ENCODE data around the gene ANGPTL8. TPM values are rescaled to one million over a fixed set of nuclear protein-coding genes. Genes with fewer than 3 reads are reported as not detected.

Gene ANGPTL8
- total RNA-seq (not detected in 2 replicates), polyA plus RNA-seq (not detected in 2 replicates), polyA minus RNA-seq (not detected in 2 replicates), Bru-seq, nascent RNA (not detected), BruChase-seq, experiment 1, labeled RNA remaining after a 6-hour chase (not detected), BruChase-seq, experiment 2, labeled RNA remaining after a 2-hour chase (not detected)
- polyA plus RNA-seq (2011; cell fraction: cytosol; rRNA removed) = not detected in 2 replicates
- not detected in 2 replicates for polyA plus RNA-seq (2011; cell fraction: nucleus; rRNA removed)
- not detected in 2 replicates for polyA plus RNA-seq (2012)
- polyA minus RNA-seq (2011; cell fraction: cytosol; rRNA and poly(A)+ RNA removed) = not detected
- polyA minus RNA-seq (2011; cell fraction: nucleus; rRNA and poly(A)+ RNA removed) = not detected in 2 replicates
- long read RNA-seq = 0 reads

GRCh38 chr19:11239377-11240000 lies at the start of gene ANGPTL8:
Gene ANGPTL8, plus strand, starts transcription at chr19:11239619. Its CDS starts 19 bp downstream, at chr19:11239638.
- dilution Hi-C loops (cut with MboI; ENCODE audit: extremely low pct_ligation_motif_present, low sequenced_read_pairs) = no loop called here
- Histone ChIP-seq H3K79me2 (ENCODE audit: control insufficient read depth, insufficient read depth, low read length) (no peaks in the 10 kb centered on the region), H3K27ac (ENCODE audit: insufficient read depth, low read depth, low read length) (no peak within 1 kb of the TSS), H3K4me2 (ENCODE audit: insufficient read depth, low read length) (no peak within 1 kb of the TSS), H3K36me3 (ENCODE audit: control insufficient read depth in 2 of 2, extremely low read depth in 1 of 2, insufficient read depth in 2 of 2, low read length in 2 of 2) (peaks cover 20 to 58% of the 10 kb centered on the region in 2 experiments), H2AFZ (ENCODE audit: low read depth, low read length) (no peak within 1 kb of the TSS), H3K9ac (replicated peaks; ENCODE audit: extremely low read depth, insufficient read depth, low read length) (no peak within 1 kb of the TSS), H3K9me3 (replicated peaks; ENCODE audit: control insufficient read depth, insufficient read depth, low read length) (no peaks in the 10 kb centered on the region), H4K20me1 (replicated peaks; ENCODE audit: control insufficient read depth, extremely low read depth, insufficient read depth, low read length) (no peaks in the 10 kb centered on the region), H3K4me3 (replicated peaks in 1 of 3; ENCODE audit: insufficient read depth in 1 of 3, low read depth in 1 of 3, low read length in 3 of 3) (no peak within 1 kb of the TSS), H3K4me1 (ENCODE audit: control insufficient read depth, extremely low read depth, insufficient read depth, low read length) (peaks cover 5% of the 10 kb centered on the region), H3K27me3 (ENCODE audit: control insufficient read depth in 2 of 2, insufficient read depth in 2 of 2, low read length in 2 of 2) (no peaks in the 10 kb centered on the region), H3K9me1 (replicated peaks; ENCODE audit: control insufficient read depth, extremely low read depth, insufficient read depth, low read length) (no peaks in the 10 kb centered on the region)
- intact Hi-C loops (cut with micrococcal nuclease) = no loop called here
- no peak for TF ChIP-seq EZH2 (IDR thresholded peaks at IDR 0.05; ENCODE audit: borderline replicate concordance, low read depth, low read length, severe bottlenecking)
- no peak for TF ChIP-seq JUN (IDR thresholded peaks at IDR 0.05; ENCODE audit: borderline replicate concordance, insufficient read depth, insufficient read length, low read depth)
- no peak for TF ChIP-seq MAX (IDR thresholded peaks at IDR 0.05; ENCODE audit: insufficient read depth, insufficient read length)
- TF ChIP-seq FOS (IDR thresholded peaks at IDR 0.05; ENCODE audit: borderline replicate concordance, insufficient read depth, low read length) = no peak
- FAIRE-seq = no peak
- no peak for DNase-seq (ENCODE audit: low read depth, low spot score)
- CTCF ChIA-PET = no interaction called here
- POLR2A ChIA-PET = no interaction called here
- no TSS peak for BruUV-seq (replicated peaks)

- no TSS peak for BruUV-seq (replicated peaks)
- dilution Hi-C loops (cut with MboI; ENCODE audit: extremely low pct_ligation_motif_present, low sequenced_read_pairs) (no loop called here), intact Hi-C loops (cut with micrococcal nuclease) (no loop called here)
- Histone ChIP-seq H3K27me3 (ENCODE audit: control insufficient read depth in 2 of 2, insufficient read depth in 2 of 2, low read length in 2 of 2) (no peaks in the 10 kb centered on the region), H3K27ac (ENCODE audit: insufficient read depth, low read depth, low read length) (no peak overlapping the region), H3K9me3 (replicated peaks; ENCODE audit: control insufficient read depth, insufficient read depth, low read length) (no peaks in the 10 kb centered on the region), H3K36me3 (ENCODE audit: control insufficient read depth in 2 of 2, extremely low read depth in 1 of 2, insufficient read depth in 2 of 2, low read length in 2 of 2) (peaks cover 10 to 22% of the 10 kb centered on the region in 2 experiments), H3K79me2 (ENCODE audit: control insufficient read depth, insufficient read depth, low read length) (peaks cover 25% of the 10 kb centered on the region), H3K9me1 (replicated peaks; ENCODE audit: control insufficient read depth, extremely low read depth, insufficient read depth, low read length) (no peaks in the 10 kb centered on the region), H3K4me2 (ENCODE audit: insufficient read depth, low read length) (no peak overlapping the region), H3K9ac (replicated peaks; ENCODE audit: extremely low read depth, insufficient read depth, low read length) (no peak overlapping the region), H3K4me3 (replicated peaks in 1 of 3; ENCODE audit: insufficient read depth in 1 of 3, low read depth in 1 of 3, low read length in 3 of 3) (no peak overlapping the region), H2AFZ (ENCODE audit: low read depth, low read length) (no peak overlapping the region), H3K4me1 (ENCODE audit: control insufficient read depth, extremely low read depth, insufficient read depth, low read length) (peaks cover 11% of the 10 kb centered on the region), H4K20me1 (replicated peaks; ENCODE audit: control insufficient read depth, extremely low read depth, insufficient read depth, low read length) (no peaks in the 10 kb centered on the region)
- DNase-seq (ENCODE audit: low read depth, low spot score) = no peak
- TF ChIP-seq POLR2AphosphoS5 (IDR thresholded peaks at IDR 0.05; ENCODE audit: insufficient read depth, low read depth, low read length) (no peak), MYC (IDR thresholded peaks at IDR 0.05; ENCODE audit: low read depth, low read length) (no peak), JUN (IDR thresholded peaks at IDR 0.05; ENCODE audit: borderline replicate concordance, insufficient read depth, insufficient read length, low read depth) (no peak), GATA2 (IDR thresholded peaks at IDR 0.05; ENCODE audit: insufficient read depth, insufficient read length, low read depth, low read length) (no peak), CTCF (IDR thresholded peaks at IDR 0.05; ENCODE audit: extremely low read depth in 1 of 2, insufficient read depth in 1 of 2, low read depth in 1 of 2, low read length in 2 of 2) (no peak), EZH2 (IDR thresholded peaks at IDR 0.05; ENCODE audit: borderline replicate concordance, low read depth, low read length, severe bottlenecking) (no peak), POLR2A (IDR thresholded peaks at IDR 0.05; ENCODE audit: low read depth, low read length) (no peak), MAX (IDR thresholded peaks at IDR 0.05; ENCODE audit: insufficient read depth, insufficient read length) (no peak), FOS (IDR thresholded peaks at IDR 0.05; ENCODE audit: borderline replicate concordance, insufficient read depth, low read length) (no peak)
- POLR2A ChIA-PET = interaction anchor here (1.3 kb wide), 1 partner anchor 22 kb away, joined by 3 read pairs; no protein-coding TSS in a partner anchor
- CTCF ChIA-PET = interaction anchor here (1.0 to 5.3 kb wide), 5 partner anchors 13 to 65 kb away, joined by 3 to 25 read pairs (median 3); no protein-coding TSS in a partner anchor
- no peak for FAIRE-seq
Measured at GRCh38 chr19:11190501-11190900, 48.9 kb upstream of the ANGPTL8 start.
